GM12872 (cell line): ENCODE results near the gene ANAPC13.

Source experiments
- CTCF ChIP-seq: IDR thresholded peaks from 3 replicates; pipeline ENCODE4 v1.5.1; 2011; ENCODE audit warnings: low read depth, mild to moderate bottlenecking, low read length, moderate library complexity; ENCODE audit not compliant: insufficient read depth

Gene ANAPC13

GRCh38 chr3:134522541-134522940 lies 36.8 kb upstream of the ANAPC13 start:
- no peak for TF ChIP-seq CTCF

- TF ChIP-seq CTCF: no peak
Observed at GRCh38 chr3:134517791-134518190, 32.0 kb upstream of the ANAPC13 start.

GRCh38 chr3:134516905-134517304 lies 31.1 kb upstream of the ANAPC13 start:
- TF ChIP-seq CTCF: no peak

GRCh38 chr3:134511500-134511899 lies 25.7 kb upstream of the ANAPC13 start:
- no peak for TF ChIP-seq CTCF

- no peak for TF ChIP-seq CTCF
Observed at GRCh38 chr3:134505485-134505884, 19.7 kb upstream of the ANAPC13 start.

- no peak for TF ChIP-seq CTCF
Observed at GRCh38 chr3:134504132-134504531, 18.3 kb upstream of the ANAPC13 start.

GRCh38 chr3:134503266-134503665 lies 17.5 kb upstream of the ANAPC13 start:
- no peak for TF ChIP-seq CTCF
